Stimulated activated memory B cell treated with anti-CD40 and anti-IgM and Interleukin-4, amounts not matched to agents 10 μg/mL and 1 μg/mL and 100 μg/mL, for 72 hours (primary cell): ENCODE results near the gene HAGH.
A peak's percentile ranks its signal among the peaks of the same experiment; 100 is the strongest.

Experiments used
- ATAC-seq: fragments of 150-1000 bp; cut with Tn5 transposase; 2 replicates; pipeline ENCODE4 v1.10.0; 2021
- H3K27ac Mint-ChIP-seq: one replicate; pipeline ENCODE4 v1.8.0; 2022; ENCODE audit warnings: mild to moderate bottlenecking, mixed read lengths
- H3K27me3 Mint-ChIP-seq: one replicate; pipeline ENCODE4 v1.8.0; 2022; ENCODE audit warnings: mixed read lengths
- H3K36me3 Mint-ChIP-seq: one replicate; pipeline ENCODE4 v1.8.0; 2022; ENCODE audit warnings: mixed read lengths
- H3K4me1 Mint-ChIP-seq: one replicate; pipeline ENCODE4 v1.8.0; 2022; ENCODE audit warnings: mixed read lengths
- H3K4me3 Mint-ChIP-seq: one replicate; pipeline ENCODE4 v1.8.0; 2022; ENCODE audit warnings: mild to moderate bottlenecking, moderate library complexity, mixed read lengths
- H3K9me3 Mint-ChIP-seq: one replicate; pipeline ENCODE4 v1.8.0; 2022; ENCODE audit warnings: mixed read lengths

Gene HAGH

DNA sequence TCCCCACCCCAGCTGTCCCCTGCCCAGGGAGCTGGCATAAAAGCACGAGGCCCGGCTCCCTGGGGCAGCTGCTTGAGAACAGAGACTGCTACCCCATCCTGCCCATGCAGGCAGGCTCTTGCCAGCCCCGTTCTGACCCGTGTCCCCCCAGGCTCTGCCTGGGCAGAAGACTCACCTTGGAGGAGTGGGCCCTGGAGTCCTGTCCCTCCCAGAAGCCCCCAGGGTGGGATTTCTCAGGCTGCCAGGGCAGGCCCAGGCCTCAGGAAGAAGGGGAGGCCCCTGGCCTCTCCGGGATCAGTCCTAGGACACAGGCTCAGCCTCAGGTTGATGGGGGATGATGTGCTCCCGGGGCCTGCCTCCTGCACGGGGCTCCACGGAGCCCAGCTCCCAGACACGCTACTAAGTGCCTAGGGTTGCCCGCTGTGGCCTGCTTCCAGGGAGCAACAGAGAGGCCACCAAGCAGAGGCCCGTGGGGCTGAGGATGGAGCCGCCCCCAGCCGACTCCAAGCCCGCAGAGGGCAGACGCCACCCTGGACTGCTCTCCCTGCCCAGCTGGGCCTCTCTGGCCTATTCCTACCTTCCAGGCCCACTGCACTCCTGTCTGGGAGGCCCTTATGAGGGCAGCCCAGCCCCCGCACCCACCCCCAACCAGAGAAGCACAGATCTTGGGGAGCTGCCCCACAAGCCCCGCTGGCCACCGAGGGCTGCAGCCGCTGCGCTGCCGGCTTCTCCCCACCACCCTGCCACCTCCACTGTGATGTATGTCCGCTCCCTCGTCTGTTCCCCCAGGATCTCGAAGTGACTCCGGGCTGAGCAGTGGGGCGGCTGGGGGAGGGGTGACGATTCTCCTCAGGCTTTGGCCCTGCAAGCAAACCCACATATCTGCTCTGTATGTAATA is 57.0 kb downstream of the HAGH start:
- Mint-ChIP-seq H3K4me1 (peaks cover 31% of the 10 kb centered on the region), H3K4me3 (peak overlapping the region; percentile 99), H3K36me3 (peaks cover 42% of the 10 kb centered on the region), H3K9me3 (no peaks in the 10 kb centered on the region), H3K27me3 (no peaks in the 10 kb centered on the region), H3K27ac (peak overlapping the region; percentile 95)
- ATAC-seq, result no peak

DNA sequence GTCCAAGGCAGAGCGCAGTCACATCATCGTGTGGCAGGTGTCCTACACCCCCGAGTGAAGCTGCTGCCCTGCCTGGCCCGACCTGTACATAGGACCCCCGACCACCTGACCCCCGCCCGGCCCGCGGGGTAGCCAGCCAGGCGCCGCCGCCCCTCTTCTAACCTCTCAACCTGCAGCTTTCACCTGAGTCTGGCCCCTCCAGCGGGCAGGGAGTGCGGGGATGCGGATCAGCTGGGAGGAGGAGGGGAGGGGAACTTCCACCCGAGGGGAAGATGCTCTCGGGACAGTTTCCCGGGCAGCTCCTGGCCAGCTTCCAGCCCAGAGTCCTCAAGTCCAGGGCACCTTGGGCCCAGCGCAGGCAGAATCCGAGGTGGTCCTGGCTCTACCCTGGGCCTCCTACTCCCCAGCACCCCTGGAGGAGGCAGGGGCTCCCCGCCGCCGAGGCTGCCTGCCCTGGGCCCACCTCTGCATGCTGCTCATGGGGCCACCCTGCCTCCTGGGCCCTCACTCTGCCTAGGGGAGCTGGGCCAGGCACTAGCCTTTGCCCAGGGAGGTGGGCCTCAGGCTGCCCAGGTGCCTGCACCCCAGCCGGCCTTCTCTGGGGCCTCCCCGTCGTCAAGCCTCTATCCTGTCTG is 57.7 kb downstream of the HAGH start:
- H3K36me3 Mint-ChIP-seq, result peaks cover 42% of the 10 kb centered on the region

DNA sequence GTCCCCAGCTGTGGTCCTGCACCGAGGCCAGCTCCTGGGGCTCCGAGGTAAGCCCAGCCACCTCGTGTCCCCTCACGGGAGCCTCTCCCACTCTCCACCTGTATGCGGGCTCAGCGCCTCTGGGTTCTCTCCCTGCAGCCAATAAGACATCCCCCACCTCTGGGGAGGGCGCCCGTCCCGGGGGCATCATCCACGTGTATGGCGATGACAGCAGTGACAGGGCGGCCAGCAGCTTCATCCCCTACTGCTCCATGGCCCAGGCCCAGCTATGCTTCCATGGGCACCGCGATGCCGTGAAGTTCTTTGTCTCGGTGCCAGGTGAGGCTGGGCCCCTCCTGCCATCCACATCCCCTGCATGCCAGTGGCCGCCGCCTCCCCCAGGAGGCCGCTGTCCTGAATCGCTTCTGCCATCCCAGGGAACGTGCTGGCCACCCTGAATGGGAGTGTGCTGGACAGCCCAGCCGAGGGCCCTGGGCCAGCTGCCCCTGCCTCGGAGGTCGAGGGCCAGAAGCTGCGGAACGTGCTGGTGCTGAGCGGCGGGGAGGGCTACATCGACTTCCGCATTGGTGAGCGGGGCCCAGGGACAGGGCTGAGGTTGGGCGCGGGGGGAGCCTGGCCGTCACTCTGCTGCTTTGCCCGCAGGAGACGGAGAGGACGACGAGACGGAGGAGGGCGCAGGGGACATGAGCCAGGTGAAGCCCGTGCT is 58.4 kb downstream of the HAGH start:
- no peaks in the 10 kb centered on the region for H3K27me3 Mint-ChIP-seq
- peaks cover 42% of the 10 kb centered on the region for H3K36me3 Mint-ChIP-seq
- H3K27ac Mint-ChIP-seq, result no peak overlapping the region
- no peaks in the 10 kb centered on the region for H3K9me3 Mint-ChIP-seq
- peak overlapping the region; percentile 46 for H3K4me3 Mint-ChIP-seq
- peaks cover 25% of the 10 kb centered on the region for H3K4me1 Mint-ChIP-seq
- no peak for ATAC-seq

More for the DNA sequence above, 57.7 kb downstream of the HAGH start:
- Mint-ChIP-seq H3K4me1 (peaks cover 28% of the 10 kb centered on the region), H3K9me3 (no peaks in the 10 kb centered on the region), H3K27me3 (no peaks in the 10 kb centered on the region), H3K27ac (no peak overlapping the region), H3K4me3 (peak overlapping the region; percentile 41)
- ATAC-seq, result no peak

- Mint-ChIP-seq H3K4me1 (peaks cover 24% of the 10 kb centered on the region), H3K4me3 (no peak overlapping the region), H3K36me3 (peaks cover 47% of the 10 kb centered on the region), H3K27me3 (no peaks in the 10 kb centered on the region), H3K9me3 (no peaks in the 10 kb centered on the region), H3K27ac (no peak overlapping the region)
- ATAC-seq, result no peak
Measured at GRCh38 chr16:1767116-1767994, 59.3 kb downstream of the HAGH start.

DNA sequence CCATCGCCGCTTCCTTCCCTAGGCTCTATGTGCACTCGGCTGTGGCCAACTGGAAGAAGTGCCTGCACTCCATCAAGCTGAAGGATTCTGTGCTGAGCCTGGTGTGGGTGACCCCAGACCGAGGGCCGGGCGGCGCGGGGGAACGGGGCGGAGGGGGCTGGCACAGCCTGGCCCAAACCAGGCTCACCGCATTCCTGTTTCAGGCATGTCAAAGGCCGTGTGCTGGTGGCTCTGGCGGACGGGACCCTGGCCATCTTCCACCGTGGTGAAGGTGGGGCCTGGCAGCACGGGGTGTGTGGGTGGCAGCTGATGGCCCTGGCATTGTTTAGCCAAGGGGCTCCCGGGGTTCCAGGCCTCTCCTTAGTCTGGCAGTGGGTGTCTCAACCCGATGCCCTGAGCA is 59.9 kb downstream of the HAGH start:
- Mint-ChIP-seq H3K36me3 (peaks cover 48% of the 10 kb centered on the region), H3K9me3 (no peaks in the 10 kb centered on the region), H3K4me3 (no peak overlapping the region), H3K27me3 (no peaks in the 10 kb centered on the region), H3K4me1 (peaks cover 17% of the 10 kb centered on the region), H3K27ac (no peak overlapping the region)
- ATAC-seq, result no peak

DNA sequence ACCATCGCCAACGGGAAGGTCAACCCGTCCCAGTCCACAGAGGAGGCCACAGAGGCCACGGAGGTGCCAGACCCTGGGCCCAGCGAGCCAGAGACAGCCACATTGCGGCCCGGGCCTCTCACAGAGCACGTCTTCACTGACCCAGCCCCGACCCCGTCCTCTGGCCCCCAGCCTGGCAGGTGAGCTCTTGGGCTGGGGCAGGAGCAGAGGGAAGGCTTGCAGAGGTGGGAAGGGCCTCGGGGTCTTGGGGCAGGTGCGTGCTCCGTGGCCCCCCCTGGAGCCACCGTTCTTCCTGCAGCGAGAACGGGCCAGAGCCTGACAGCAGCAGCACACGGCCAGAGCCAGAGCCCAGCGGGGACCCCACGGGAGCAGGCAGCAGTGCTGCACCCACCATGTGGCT is 60.4 kb downstream of the HAGH start:
- Mint-ChIP-seq H3K4me3 (no peak overlapping the region), H3K36me3 (peaks cover 52% of the 10 kb centered on the region), H3K9me3 (no peaks in the 10 kb centered on the region), H3K27ac (no peak overlapping the region), H3K27me3 (no peaks in the 10 kb centered on the region), H3K4me1 (peaks cover 16% of the 10 kb centered on the region)
- ATAC-seq, result no peak

DNA sequence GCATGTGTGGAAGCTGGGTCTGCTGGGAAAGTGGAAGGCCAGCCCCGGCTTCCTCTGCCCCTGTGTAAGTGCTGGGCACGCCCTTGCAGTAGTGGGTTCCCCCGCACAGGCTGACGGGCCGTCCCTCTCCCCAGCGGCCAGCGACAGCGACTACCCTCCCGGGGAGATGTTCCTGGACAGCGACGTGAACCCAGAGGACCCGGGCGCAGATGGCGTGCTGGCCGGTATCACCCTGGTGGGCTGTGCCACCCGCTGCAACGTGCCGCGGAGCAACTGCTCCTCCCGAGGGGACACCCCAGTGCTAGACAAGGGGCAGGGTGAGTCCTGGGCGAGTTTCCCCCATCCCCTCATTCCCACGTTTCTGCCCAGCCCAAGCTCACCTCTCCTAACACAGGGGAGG is 60.8 kb downstream of the HAGH start:
- H3K36me3 Mint-ChIP-seq, result peaks cover 56% of the 10 kb centered on the region
- H3K4me3 Mint-ChIP-seq, result no peak overlapping the region
- peaks cover 16% of the 10 kb centered on the region for H3K4me1 Mint-ChIP-seq
- no peak for ATAC-seq
- no peaks in the 10 kb centered on the region for H3K9me3 Mint-ChIP-seq
- no peak overlapping the region for H3K27ac Mint-ChIP-seq
- H3K27me3 Mint-ChIP-seq, result no peaks in the 10 kb centered on the region

- Mint-ChIP-seq H3K27me3 (no peaks in the 10 kb centered on the region), H3K4me3 (no peak overlapping the region), H3K36me3 (peaks cover 52% of the 10 kb centered on the region), H3K9me3 (no peaks in the 10 kb centered on the region), H3K27ac (no peak overlapping the region), H3K4me1 (peaks cover 9% of the 10 kb centered on the region)
- no peak for ATAC-seq
Measured at GRCh38 chr16:1764971-1765370, 61.7 kb downstream of the HAGH start.

DNA sequence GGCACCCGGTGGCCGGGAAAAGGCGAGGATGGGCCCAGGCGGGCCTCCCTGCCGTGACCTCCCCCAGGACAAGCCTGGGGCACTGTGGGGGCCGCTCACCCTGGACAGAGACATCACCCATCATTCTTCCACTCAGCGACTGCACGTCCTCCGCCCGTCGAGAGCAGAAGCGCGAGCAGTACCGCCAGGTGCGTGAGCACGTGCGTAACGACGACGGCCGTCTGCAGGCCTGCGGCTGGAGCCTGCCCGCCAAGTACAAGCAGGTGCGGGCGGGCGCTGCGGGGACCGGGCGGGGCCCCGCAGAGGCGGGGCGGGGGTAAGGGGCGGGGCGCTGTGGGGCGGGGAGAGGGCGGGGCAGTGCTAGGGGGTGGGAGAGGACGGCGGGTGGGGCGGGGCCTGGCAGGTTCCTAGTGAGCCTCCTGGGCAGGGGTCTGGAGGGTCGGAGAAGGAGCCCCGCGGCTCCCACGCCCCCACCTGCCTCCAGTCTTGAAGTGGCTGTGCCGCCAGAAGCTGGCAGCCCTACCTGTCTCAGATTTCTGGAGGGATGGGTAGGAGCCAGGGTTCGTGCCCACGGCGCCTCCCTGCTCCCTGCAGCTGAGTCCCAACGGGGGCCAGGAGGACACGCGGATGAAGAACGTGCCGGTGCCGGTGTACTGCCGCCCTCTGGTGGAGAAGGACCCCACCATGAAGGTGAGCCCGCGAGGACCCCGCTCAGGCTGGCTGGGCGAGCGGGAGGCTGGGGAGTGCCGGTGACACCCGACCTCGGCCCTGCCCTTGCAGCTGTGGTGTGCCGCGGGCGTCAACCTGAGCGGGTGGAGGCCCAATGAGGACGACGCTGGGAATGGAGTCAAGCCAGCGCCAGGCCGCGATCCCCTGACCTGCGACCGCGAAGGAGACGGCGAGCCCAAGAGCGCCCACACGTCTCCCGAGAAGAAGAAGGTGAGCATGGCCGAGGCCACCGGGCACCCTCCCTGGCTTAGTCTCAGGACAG is 62.8 kb downstream of the HAGH start:
- H3K27me3 Mint-ChIP-seq, result no peaks in the 10 kb centered on the region
- peaks cover 6% of the 10 kb centered on the region for H3K4me1 Mint-ChIP-seq
- ATAC-seq, result peak; percentile 25
- no peak overlapping the region for H3K27ac Mint-ChIP-seq
- no peak overlapping the region for H3K4me3 Mint-ChIP-seq
- H3K36me3 Mint-ChIP-seq, result peaks cover 49% of the 10 kb centered on the region
- no peaks in the 10 kb centered on the region for H3K9me3 Mint-ChIP-seq

GRCh38 chr16:1762879-1763520 is 63.6 kb downstream of the HAGH start:
- Mint-ChIP-seq H3K27me3 (no peaks in the 10 kb centered on the region), H3K27ac (no peak overlapping the region), H3K4me3 (no peak overlapping the region), H3K36me3 (peaks cover 41% of the 10 kb centered on the region), H3K4me1 (peaks cover 3% of the 10 kb centered on the region), H3K9me3 (no peaks in the 10 kb centered on the region)
- ATAC-seq, result no peak

DNA sequence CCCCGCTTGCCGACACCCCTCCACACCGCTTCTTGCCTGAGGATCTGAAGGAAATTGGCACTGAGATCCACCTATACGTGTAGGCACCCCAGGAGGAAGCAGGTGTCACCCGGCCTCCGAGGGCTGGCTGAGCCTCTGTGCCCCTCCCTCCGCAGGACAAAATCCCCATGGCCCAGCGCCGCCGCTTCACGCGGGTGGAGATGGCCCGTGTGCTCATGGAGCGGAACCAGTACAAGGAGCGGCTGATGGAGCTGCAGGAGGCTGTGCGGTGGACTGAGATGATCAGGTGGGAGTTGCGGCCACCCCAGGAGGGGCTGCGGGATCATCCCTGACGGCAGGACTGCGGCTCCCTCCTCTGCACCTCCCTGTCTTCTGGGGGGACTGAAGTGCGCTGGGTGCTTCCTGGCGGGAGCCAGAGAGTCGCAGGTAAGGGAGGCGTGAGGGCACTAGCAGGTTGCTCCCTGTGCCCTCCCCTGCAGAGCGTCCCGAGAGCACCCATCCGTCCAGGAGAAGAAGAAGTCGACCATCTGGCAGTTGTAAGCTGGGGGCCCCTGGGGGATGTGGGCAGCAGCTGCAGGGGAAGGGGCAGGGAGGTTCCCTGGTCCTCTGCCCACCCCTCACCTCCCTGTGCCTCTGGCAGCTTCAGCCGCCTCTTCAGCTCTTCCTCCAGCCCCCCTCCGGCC is 64.3 kb downstream of the HAGH start:
- H3K36me3 Mint-ChIP-seq, result peaks cover 44% of the 10 kb centered on the region
- no peaks in the 10 kb centered on the region for H3K9me3 Mint-ChIP-seq
- no peak overlapping the region for H3K4me3 Mint-ChIP-seq
- H3K27me3 Mint-ChIP-seq, result no peaks in the 10 kb centered on the region
- H3K4me1 Mint-ChIP-seq, result no peaks in the 10 kb centered on the region
- ATAC-seq, result no peak
- no peak overlapping the region for H3K27ac Mint-ChIP-seq

DNA sequence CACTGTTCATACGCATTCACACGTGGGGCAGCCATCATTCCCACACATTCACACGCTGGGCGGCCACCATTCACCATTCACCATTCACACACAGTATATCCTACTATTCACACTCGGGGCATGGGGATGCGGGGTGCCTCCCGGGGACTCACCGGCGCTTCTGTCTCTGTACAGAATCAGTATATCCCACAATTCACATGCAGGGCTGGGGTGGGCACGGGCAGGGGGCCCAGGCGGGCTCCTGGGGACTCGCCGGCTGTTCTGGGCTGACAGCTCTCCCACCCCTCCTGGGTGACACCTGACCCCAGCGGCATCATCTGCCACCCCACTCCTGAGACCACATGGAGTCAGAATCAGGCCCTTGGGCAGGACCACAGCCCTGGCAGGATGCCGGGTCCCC is 64.9 kb downstream of the HAGH start:
- H3K4me1 Mint-ChIP-seq, result no peaks in the 10 kb centered on the region
- no peaks in the 10 kb centered on the region for H3K9me3 Mint-ChIP-seq
- peaks cover 38% of the 10 kb centered on the region for H3K36me3 Mint-ChIP-seq
- H3K27me3 Mint-ChIP-seq, result no peaks in the 10 kb centered on the region
- no peak overlapping the region for H3K4me3 Mint-ChIP-seq
- no peak overlapping the region for H3K27ac Mint-ChIP-seq
- ATAC-seq, result no peak

GRCh38 chr16:1760911-1761310 is 65.7 kb downstream of the HAGH start:
- H3K27ac Mint-ChIP-seq, result no peak overlapping the region
- no peaks in the 10 kb centered on the region for H3K9me3 Mint-ChIP-seq
- H3K4me1 Mint-ChIP-seq, result no peaks in the 10 kb centered on the region
- H3K27me3 Mint-ChIP-seq, result no peaks in the 10 kb centered on the region
- H3K36me3 Mint-ChIP-seq, result peaks cover 33% of the 10 kb centered on the region
- ATAC-seq, result no peak
- H3K4me3 Mint-ChIP-seq, result no peak overlapping the region
